HG03039 (cell line): ENCODE measurements around the gene BRSK2.
"Not testable (repeated sequence)": the region's sequence is repeated elsewhere in the genome, so short reads cannot be mapped to it uniquely, and the experiment has no call there.

Experiments
- ATAC-seq: cut with Tn5 transposase; IDR thresholded peaks from one replicate; pipeline ENCODE4 v1.9.1; 2021; ENCODE audit warnings: mild to moderate bottlenecking, moderate library complexity; ENCODE audit not compliant: unreplicated experiment

BRSK2 gene

GRCh38 chr11:1433977-1434640 is 44.4 kb downstream of the BRSK2 start:
- ATAC-seq, result no peak

DNA sequence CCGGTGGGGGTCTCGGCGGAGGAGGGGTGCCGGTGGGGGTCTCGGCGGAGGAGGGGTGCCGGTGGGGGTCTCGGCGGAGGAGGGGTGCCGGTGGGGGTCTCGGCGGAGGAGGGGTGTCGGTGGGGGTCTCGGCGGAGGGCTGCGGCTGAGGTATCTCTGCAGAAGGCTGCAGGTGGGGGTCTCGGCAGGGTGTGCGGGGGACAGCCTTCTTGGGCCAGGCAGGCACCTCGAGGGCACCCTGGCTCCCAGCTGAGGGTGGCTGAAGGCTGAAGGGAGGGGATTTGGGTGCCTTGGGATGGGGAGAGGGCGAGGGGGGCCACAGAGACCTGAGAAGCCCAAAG is 45.7 kb downstream of the BRSK2 start:
- not testable (repeated sequence) for ATAC-seq

DNA sequence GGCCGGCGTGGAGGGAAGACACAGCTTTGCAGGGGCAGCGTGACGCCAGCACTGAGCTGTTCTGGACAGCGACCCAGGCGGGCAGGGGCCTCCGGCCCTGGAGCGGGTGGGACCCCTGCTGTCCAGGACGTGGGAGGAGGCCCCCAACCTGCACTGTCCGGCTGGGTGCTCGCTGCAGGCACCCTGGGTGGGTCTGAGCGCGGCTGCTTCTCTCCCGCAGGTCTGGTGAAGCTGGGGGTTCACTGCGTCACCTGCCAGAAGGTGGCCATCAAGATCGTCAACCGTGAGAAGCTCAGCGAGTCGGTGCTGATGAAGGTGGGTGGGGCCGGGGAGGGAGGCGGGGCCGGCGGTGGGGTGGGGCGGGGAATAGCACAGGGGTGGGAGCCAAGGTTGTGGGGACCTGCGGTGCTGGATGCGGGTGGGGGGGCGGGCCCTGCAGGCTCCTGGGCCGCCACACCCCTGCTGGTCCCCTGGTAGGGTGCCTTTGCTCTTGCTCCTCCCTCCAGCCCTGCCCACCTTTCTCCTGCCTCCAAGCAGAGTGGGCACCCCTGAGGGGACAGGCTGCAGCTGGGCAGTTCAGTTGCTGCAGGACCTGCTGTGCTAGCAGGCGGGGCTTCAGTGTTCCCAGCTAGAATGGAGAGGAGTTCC is 46.2 kb downstream of the BRSK2 start:
- no peak for ATAC-seq

DNA sequence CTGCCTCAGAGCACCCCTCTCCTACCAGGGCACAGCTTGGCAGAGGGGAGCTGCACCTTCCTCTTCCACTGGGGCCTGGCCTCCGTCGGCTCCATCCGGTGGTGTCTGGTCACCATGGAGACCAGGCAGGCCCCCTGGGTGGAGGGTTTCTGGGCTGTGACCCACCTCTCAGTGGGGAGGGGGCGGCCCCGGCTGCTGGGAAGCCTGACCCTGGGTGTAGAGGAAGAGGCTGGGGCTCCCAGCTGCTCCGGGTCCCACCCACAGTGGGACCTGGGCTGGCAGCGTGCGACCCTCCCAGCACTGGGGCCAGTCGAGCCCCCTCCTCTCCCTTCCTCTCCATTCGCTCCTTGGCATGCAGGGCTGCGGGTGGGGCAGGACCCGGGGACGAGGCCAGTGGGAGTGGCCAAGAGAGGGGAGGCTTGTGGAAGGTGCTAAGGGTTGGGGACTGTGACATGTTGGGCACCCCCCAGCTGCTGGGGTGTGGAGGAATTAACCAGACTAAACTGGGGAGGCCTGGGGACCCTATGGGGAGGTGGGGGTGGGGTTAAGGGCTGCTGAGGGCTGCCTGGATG is 46.8 kb downstream of the BRSK2 start:
- ATAC-seq, result no peak

GRCh38 chr11:1437500-1437899 is 47.8 kb downstream of the BRSK2 start:
- no peak for ATAC-seq

GRCh38 chr11:1438261-1438966 is 48.7 kb downstream of the BRSK2 start:
- ATAC-seq, result no peak

DNA sequence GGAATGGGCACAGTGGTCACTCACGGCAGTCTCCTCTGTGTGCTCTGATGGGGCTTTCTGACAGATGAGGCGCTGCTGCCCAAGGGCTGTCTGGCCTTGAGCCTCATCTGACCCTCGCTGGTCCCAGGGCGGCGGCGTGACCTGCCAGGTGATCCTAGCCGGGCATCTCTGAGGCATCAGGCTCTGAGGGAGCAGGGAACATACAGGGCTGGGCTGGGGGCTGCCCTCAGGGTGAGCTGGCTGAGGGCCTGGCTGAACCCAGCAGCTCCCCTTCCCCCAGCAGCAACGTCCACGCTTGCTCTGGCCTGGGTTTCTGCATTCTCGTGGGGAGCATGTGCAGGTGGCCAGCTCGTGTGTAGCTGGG is 49.2 kb downstream of the BRSK2 start:
- no peak for ATAC-seq

- ATAC-seq, result no peak
Observed at GRCh38 chr11:1439341-1439740, 49.6 kb downstream of the BRSK2 start.

DNA sequence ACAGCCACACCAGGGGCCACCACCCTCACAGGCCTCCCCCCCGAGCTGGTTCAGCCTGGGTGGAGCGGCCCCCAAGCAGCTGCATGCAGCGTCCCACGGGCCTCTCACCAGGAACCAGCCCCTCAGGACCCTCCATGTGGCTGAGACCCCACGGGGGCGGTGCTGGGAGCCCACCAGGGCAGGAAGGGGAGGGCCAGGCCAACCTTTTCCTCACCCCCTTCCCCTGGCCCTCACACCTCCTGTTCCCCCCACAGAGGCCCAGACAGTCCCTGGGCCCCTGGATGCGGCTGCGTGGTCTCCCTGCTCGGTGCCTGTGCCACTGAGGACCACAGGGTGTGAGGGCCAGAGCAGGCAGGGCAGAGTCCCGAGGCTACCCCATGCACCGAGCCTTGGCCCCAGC is 50.3 kb downstream of the BRSK2 start:
- no peak for ATAC-seq

DNA sequence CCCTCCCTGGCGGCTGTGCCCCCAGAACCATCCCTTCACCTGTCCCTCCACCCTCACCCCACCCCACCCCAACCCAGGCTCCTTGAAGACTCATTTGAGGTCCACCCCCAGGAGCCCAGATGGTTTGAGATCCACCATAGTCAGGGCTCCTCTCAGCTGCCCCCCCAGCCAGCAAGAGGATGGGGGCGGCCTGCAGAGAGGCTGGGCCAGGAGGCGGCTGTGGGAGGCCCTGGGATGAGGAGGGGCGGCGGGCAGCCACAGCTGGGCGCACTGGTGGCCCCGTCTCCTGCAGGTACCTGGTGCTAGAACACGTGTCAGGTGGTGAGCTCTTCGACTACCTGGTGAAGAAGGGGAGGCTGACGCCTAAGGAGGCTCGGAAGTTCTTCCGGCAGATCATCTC is 50.8 kb downstream of the BRSK2 start:
- ATAC-seq, result no peak

DNA sequence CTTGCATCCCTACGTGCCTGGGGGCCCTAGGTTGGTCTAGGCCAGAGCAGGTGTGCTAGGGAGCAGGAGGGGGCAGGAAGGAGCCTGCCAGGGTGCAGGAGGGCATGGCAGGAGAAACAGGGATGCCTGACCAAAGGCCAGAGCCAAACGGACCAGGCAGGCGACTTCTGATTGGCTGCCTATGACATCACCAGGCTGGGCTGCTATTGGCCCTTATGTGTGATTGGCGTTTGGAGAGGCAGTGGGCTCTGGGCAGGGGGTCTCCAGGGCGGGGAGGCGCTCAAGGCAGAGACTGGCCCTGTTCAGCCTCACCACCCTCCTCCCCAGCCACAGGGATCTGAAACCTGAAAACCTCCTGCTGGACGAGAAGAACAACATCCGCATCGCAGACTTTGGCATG is 52.4 kb downstream of the BRSK2 start:
- no peak for ATAC-seq

DNA sequence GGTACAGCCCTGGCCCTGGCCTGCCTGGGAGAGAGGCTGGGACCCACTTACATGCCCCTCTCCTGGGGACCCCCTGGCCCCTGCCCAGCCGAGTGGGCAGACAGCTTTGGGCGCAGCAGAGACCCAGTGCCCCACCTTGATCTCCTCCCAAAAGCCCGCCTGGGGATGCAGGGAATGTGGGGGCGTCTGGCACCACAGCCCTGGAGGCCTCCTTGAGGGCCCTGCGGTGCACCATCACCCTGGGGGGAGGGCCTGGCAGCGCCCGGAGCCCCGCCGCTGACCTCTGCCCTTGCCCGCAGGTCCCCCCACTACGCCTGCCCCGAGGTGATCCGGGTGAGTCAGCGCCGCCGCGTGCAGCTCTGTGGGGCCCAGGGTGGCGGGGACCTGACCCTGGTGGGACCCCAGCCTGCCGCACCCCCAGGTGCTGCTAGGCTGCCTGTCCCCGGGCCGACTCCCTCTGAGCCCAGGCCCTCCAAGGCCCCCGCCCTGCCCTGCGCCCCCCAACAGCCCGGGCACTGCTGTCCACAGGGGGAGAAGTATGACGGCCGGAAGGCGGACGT is 53.2 kb downstream of the BRSK2 start:
- no peak for ATAC-seq

DNA sequence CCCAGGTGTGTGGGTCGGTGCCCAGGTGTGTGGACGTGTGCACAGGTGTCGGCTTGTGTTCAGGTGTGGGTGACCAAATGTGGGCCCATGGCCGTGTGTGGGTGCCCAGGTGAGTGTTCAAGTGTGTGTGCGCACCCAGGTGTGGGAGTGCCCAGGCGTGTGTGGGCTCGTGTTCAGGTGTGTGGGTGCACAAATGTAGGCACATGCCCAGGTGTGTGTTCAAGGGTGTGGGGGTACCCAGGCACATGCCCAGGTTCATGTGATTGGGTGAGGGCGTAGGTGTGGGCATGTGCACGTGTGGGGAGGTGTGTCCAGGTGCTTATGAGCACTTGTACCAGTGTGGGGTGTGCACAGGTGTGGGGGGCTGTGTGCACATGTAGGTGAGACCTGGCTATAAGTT is 54.0 kb downstream of the BRSK2 start:
- ATAC-seq, result no peak

DNA sequence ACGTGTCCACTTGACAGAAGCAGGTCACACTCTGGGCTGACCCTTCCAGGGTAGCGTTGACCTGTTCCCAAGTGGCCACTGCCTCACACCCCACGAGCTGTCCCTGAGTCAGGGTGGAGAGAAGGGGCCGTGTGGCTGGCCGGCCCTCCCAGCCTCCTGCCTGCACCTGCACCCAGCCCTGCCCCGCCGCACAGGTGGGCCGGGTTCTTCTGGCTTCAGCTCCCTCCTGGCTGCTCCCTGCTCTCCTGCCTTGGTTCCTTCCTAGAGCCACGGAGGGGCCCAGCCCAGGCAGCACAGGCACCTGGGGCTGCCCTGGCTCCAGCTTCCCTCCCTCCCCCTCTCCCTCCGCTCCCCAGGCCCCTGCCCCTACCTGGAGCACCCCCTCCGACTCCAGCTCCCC is 54.6 kb downstream of the BRSK2 start:
- no peak for ATAC-seq

GRCh38 chr11:1444823-1445422 is 55.2 kb downstream of the BRSK2 start:
- ATAC-seq, result no peak

DNA sequence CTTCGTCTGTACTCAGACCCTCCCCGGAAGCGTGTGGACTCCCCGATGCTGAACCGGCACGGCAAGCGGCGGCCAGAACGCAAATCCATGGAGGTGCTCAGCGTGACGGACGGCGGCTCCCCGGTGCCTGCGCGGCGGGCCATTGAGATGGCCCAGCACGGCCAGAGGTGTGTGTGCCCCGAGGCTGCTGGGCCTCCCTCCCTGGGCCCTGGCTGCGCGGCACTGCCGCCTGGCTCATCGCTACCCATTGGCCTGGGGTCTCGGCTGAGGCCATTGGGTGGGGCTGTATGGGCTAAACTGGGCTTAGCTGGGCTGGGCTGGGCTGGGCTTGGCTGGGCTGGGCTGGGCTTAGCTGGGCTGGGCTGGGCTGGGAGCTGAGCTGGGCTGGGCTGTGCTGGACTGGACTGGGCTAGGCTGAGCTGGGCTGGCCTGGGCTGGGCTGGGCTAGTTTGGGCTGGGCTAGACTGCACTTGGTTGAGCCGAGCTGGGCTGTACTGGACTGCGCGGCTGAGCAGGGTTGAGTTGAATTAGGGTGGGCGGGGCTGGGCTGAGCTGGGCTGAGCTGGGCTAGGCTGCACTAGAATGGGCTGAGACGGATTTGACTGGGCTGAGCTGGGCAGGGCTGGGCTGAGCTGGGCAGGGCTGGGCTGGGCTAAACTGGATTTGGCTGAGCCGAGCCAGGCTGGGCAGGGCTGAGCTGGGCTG is 56.2 kb downstream of the BRSK2 start:
- no peak for ATAC-seq

DNA sequence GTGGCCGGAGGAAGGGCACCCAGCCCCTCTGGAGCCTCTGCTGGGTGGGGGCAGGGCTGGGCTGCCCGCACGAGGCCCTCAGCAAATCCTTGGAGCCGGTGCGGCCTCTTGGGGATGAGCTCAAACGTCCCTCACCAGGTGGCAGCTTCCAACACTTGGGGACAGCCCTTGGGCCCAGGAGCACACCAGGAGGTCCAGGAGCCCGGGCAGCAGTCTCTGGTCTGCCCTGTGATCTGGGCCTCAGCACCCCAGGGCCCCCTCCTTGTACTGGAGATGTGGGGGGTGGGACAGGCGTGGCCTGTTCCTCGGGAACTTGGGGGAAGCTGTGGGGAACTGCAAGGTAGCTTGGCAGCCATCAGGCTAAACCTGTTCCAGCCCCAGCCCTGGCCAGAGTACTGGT is 56.9 kb downstream of the BRSK2 start:
- ATAC-seq, result no peak

DNA sequence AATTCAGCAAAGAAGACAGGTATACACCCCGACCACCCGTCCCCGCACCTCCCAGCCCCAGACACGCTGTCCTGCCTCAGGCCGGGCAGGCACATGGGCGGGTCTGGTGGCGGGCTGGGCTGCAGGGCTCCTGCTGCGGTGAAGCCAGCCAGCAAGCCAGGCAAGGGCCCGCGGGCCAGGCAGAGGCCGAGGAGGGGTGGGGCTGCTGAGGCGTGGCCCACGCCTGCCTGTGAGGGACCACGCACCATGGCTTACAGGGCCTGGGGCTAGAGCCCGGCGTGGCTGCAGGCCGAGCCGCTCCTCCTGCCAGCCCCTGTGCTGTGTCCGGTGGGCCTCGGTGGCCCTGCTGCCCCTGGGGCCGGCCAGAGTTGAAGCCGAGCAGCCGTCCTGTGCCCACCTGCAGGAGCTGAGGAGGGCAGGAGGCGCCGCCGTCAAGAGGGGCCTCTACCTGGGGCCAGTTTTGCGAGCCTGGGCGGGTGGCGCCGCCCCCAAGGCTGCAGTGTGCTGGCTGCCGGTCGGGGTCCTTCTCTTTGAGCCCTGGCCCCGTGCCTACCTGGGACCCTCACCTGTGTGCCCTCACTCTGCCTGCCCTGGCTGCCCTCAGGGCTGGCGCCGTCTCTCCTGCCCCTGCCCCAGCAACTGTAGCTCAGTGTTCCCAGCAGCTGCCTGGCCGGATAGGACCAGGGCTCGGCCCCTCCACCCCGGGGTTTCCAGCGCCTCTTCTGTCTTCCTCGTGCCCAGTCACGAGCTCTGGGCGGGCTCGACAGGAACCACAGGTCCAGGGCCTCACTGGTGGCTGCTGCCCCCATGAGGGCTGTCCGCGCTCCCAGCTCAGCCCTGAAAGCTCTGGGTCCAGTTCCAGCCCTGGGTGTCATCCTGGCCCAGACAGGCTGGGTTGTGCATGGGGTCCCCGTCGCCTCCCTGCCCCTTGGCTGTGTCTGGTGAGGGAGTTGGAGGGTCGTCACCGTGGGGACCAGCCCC is 58.4 kb downstream of the BRSK2 start:
- no peak for ATAC-seq

DNA sequence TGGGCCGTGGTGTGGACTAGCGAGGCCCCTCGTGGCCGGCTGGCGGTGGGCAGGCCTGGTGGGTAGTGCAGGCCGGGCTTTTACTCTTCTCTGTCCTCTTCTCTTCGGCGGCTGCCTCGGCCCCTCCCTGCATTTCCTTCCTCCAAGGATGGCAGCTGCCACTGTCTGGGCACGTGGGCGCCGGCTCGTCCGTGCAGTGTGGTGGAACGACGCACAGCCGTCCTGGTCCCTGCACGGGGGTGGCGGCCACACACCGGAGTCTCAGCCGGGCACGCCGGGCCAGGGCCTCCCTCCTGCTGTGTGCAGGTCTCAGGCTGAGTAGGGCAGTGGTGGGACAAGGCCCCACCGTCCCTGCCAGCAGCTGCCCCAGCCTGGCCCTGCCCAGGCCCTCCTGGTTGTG is 59.1 kb downstream of the BRSK2 start:
- no peak for ATAC-seq
